G401 (cell line): ENCODE results near the gene NYNRIN. TPM values are rescaled to one million over a fixed set of nuclear protein-coding genes. Genes with fewer than 3 reads are reported as not detected.
A peak's percentile ranks its signal among the peaks of the same experiment; 100 is the strongest.
"Not testable (repeated sequence)": the region's sequence is repeated elsewhere in the genome, so short reads cannot be mapped to it uniquely, and the experiment has no call there.

Experiments
- DNase-seq: peaks from one replicate; pipeline ENCODE4 v3.0.0-alpha.2; 2015; ENCODE audit warnings: low spot score
- in situ Hi-C: cut with HindIII; loops from 2 replicates; pipeline ENCODE4 v1.10.0; 2016; ENCODE audit warnings: low sequenced_read_pairs, mixed read lengths
- total RNA-seq: library from RNA; depleted of rRNA; stranded (reverse); fragments of >200 nt; shearing (Covaris generic); gene quantifications from 2 replicates; pipeline ENCODE4 v1.2.3, GENCODE V29; 2014

Gene NYNRIN
- total RNA-seq, 1 experiment from 2014 or later, result 24.1 TPM

DNA sequence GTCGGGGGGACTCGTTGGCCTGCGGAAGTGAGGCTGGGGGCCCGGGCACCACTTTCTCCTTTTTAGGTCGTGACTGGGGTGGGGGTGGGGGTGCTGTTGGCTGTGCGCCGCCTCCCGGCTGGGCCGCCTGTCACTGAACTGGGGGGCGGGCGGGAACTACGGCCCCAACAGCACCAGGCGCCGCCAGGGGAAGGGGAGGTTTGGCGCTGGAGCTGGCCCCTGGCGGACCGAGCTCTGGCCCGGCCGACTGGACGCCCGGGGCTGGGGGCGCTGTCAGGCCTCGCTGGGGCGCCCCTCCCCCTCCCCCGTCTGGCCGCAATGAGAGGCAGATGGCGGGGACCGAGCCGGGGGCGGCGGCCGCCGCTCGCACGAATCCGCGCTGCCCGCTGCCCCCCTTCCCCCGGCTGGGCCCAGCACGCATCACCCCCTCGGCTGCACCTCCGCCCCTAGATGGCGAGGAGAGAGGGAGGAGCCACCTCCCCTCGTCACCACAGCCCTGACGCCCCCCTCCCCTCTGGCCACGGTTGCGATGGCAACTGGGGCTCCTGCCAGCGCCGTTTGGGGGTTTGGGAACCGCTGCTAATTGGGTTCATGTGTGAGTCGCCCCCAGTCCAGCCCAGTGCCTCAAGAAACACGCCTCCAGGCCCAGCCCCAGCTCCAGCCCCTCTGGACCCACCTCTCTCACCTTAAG is 30.1 kb upstream of the NYNRIN start:
- in situ Hi-C loops, result no loop called here
- DNase-seq, result peak; percentile 54

DNA sequence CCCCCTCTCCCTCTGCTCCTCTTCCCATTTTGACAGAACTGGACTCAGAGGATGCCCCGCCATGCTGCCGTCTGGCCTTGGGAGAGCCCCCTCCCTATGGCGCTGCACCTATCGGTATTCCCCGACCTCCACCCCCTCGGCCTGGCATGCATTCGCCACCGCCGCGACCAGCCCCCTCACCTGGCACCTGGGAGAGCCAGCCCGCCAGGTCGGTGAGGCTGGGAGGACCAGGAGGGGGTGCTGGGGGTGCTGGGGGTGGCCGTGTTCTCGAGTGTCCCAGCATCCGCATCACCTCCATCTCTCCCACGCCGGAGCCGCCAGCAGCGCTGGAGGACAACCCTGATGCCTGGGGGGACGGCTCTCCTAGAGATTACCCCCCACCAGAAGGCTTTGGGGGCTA is 29.3 kb upstream of the NYNRIN start:
- in situ Hi-C loops, result no loop called here

DNA sequence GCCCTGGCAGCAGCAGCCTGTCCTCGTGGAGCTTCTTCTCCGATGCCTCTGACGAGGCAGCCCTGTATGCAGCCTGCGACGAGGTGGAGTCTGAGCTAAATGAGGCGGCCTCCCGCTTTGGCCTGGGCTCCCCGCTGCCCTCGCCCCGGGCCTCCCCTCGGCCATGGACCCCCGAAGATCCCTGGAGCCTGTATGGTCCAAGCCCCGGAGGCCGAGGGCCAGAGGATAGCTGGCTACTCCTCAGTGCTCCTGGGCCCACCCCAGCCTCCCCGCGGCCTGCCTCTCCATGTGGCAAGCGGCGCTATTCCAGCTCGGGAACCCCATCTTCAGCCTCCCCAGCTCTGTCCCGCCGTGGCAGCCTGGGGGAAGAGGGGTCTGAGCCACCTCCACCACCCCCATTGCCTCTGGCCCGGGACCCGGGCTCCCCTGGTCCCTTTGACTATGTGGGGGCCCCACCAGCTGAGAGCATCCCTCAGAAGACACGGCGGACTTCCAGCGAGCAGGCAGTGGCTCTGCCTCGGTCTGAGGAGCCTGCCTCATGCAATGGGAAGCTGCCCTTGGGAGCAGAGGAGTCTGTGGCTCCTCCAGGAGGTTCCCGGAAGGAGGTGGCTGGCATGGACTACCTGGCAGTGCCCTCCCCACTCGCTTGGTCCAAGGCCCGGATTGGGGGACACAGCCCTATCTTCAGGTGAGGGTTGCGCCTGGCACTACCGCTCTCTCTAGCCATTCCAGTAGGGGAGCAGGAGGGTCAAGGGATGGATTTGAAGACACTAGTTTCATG is 28.7 kb upstream of the NYNRIN start:
- in situ Hi-C loops, result no loop called here

More for the DNA sequence above, 29.3 kb upstream of the NYNRIN start:
- no peak for DNase-seq

DNA sequence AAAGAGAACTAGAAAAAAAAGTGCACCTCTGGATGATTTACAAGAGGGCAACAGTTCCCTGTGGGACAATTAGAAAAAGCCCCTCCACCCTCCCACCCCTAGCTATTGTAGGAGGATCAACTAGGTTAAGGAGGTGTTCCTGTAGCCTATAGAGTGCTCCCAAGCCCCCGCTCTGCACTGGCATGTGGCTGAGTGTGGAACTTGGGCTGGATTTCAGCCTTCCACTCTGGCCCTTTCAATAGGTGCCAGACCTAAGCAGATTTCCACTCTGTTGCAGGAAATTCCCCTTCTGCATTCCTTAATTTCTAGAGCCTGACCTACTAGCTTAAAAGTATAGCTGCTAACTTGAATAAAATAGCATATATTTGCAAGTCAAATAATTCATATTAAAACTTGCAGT is 28.1 kb upstream of the NYNRIN start:
- in situ Hi-C loops, result no loop called here
- peak; percentile 61 for DNase-seq

More for the DNA sequence above, 28.7 kb upstream of the NYNRIN start:
- peak; percentile 35 for DNase-seq

DNA sequence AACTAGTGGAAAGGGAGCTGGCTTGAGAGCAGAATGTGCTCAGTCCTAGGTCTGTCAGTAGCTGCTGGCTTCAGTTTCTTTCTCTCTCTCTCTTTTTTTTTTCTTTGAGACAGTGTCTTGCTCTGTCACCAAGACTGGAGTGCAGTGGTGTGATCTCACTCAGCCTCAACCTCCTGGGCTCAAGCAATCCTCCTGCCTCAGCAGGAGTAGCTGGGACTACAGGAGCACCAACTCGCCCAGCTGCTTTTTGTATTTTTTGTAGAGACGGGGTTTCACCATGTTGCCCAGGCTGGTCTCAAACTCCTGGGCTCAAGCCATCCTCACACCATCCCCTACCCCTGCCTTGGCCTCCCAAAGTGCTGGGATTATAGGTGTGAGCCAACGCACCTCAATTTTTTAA is 27.2 kb upstream of the NYNRIN start:
- in situ Hi-C loops, DNase-seq: not testable (repeated sequence)

DNA sequence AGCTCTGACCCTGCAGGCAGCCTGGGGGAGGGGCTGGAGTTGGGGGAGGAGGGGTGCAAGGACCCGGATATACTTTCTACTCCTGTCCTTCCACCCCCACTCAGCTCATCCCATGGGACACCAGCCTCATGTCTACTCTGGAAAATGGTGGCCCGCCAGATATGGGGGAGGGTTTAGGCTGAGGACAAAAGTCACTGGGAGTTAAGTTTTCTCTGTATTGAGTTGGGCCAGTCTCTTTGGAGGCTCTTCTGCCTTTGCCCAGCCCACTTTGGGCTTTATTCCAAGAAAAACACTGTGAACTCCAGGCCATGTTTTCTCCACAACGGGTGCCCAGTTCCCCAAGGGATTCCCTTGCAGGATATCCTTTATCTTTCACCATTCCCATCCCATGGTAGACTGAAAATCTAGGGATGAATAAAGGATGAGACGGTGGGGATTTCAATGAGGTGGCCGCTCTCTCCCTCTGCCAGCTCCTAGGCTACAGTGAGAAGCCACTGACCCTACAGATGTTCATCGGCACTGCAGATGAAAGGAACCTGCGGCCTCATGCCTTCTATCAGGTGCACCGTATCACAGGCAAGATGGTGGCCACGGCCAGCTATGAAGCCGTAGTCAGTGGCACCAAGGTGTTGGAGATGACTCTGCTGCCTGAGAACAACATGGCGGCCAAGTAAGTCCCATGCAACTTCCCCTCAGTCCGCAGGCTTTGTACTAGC is 25.9 kb upstream of the NYNRIN start:
- DNase-seq, result no peak
- in situ Hi-C loops, result no loop called here

DNA sequence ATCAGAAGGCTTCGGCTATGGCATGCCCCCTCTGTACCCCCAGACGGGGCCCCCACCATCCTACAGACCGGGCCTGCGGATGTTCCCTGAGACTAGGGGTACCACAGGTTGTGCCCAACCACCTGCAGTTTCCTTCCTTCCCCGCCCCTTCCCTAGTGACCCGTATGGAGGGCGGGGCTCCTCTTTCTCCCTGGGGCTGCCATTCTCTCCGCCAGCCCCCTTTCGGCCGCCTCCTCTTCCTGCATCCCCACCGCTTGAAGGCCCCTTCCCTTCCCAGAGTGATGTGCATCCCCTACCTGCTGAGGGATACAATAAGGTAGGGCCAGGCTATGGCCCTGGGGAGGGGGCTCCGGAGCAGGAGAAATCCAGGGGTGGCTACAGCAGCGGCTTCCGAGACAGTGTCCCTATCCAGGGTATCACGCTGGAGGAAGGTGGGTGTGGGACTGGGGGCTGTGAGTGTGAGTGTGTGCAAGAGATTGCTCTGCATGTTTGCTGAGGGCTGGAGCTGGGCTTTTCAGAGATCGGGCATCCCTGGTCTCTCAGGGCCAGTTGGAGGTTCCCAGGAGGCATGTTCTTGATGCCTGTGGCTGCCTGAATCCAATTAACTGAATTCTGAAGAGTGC is 22.2 kb upstream of the NYNRIN start:
- no peak for DNase-seq

DNA sequence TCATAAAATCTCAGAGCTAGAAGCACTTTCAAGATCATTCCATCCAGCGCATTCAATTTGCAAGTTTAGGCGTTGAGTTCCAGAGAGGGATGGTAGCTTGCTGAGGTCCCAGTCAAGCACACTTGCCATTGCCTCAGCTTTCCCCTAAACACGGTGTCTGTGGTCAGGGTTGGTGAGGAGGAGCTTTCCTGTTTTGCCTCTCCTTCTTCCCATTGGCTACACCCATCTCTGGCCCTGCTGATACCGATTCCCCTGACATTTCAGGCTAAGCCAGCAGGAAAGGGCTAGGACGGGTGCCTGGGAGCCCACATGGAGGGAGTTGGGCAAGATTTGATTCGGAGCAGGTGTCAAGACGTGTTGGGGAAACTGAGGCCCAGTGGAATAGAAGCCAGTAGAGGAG is 21.7 kb upstream of the NYNRIN start:
- in situ Hi-C loops, result no loop called here
- no peak for DNase-seq

More for the DNA sequence above, 22.2 kb upstream of the NYNRIN start:
- in situ Hi-C loops, result no loop called here

DNA sequence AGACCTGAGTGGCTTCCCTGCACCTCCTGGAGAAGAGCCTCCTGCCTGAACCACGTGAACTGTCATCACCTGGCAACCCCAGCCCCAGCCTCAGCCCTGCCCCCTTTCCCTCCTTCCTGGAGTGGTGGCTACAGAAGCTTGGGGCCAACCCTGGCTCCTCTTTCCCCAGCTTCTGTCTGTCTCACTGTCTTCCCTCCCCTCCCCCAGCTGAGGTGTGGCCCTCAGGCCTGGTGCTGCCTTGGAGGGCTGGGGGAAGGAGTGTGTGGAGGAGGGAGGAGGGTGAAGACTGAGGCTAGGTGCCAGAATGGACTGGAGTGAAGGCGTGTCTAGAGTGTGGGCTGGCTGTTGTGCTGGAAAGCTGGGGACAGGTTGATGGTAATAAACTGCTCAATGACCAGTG is 21.1 kb upstream of the NYNRIN start:
- in situ Hi-C loops, result no loop called here
- DNase-seq, result peak; percentile 11

DNA sequence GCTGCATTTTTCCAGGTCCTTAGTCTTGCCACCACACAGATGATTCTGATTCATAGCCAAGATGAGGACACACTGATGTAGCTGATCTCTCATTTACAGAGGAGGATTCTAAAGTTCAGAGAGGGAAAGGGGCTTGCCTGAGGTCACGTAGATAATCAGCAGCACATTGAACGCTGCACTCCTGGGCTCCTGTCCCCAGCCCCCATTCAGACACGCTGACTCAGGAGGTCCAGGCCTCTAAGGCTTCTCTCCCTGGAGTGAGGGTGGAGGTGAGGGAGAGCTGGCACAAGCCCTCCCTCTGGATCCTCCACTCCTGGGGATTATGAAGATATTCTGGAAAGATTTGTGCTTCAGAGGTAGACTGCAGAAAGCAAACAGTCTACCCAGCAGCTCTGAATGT is 20.5 kb upstream of the NYNRIN start:
- no peak for DNase-seq
- in situ Hi-C loops, result no loop called here

DNA sequence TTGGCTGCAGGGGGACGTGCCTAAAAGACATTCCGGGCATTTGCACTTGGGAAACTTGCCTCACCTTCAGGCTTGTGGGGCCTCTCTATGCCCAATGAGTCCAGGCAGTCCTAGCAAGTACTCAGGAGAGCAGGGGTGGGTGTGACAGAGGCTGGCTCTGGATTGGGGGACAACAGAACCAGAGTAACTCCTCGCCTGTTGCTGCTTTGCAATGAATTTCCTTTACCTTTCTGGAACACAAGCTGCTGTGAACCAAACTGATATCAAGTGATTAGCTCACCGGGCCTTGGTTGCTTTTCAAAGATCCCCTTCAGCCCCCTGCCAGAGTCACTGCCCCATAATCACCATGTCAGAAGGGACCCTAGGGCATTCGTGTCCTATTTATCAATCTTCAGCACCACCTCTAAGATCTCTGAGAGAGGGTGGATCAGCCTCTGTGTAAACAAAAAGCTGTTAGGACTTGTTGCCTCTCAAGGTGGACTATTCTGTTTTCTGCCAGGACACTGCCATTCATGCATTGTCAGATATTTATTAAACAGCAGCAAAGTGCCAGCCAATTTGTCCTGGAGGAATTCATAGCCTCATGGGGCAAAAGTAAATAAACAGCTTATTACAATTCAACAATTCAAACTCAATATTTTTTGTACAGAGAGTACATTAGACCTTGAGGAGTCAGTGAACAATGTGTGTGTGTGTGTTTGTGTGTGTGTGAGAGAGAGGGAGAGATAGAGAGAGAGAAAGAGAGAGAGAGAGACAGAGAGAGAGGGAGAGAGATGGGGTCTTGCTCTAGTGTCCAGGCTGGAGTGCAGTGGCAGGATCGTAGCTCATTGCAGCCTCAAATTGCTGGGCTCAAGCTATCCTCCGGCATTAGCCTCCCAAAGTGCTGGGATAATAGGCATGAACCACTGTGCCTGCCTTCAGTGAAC is 19.6 kb upstream of the NYNRIN start:
- no peak for DNase-seq
- in situ Hi-C loops, result no loop called here

DNA sequence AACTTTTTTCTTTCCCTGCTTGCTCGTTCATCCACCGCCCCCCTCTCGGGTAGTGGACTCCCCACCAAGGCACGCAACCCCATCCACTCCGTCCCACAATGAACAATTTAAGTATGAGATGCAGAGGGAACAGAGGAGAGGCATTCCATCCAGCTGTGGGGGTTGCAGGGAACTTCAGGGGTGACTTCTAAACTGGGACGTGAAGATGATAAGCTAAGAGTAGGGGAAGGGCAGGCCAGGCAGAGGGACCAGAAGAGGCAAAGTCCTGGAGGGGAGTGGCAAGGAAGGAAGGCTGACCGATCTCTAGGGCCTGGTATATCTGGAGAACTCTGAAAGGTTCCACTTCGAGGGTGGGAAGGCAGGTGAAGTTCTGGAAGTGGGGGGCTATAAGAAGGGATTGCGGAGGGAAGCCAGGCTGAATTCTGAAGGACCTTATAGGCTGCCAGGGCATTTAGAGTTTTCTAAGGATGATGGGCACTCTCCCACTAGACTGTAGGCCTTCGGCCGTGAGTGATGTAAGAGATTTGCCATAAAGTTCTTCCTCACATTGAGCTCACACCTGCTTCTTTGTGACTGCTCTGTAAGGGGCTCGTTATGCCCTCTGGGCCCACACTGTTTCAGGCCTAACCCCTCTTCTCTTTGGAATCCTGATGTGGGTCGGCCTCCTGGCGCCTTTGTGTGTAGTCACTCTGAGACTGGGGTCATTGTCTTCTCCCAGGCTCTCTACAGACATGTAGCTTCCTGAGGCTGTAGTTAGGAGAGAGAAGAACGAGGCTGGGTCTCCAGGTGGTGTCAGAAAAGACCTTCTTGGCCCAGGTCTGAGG is 18.7 kb upstream of the NYNRIN start:
- no peak for DNase-seq

DNA sequence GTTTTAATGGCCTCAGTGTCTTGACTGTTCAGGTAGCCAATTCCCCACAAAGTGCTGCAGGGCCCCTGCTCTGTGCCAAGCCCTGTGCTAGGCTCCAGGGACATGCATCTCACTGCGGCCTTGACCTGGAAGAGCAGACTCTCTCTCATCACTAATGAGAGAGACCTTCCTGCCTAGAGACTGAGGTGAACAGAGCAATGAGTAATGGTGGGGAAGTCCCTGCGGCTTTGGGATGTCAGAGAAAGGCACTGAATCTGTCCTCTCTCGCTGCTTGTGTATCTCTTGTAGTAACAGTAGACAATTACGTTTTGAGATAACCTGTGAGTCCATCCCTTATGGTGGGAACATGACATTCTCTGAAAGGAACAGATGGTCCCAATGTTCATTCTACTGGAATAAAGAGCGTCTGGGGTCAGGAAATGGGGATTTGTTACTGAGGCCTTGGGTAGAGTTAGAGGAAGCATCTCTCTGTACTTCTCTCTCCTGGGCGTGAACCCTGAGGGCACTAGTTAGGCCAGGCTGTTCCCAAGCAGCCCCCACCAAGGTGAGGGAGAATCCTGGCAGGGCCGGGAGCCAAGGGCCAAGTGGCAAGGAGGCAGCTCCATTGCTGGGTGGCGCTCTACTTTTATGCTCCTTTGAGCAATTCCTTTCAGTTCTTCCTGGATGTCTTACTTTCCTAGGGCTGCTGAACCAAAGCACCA is 17.3 kb upstream of the NYNRIN start:
- in situ Hi-C loops, result no loop called here
- DNase-seq, result peak; percentile 95

More for the DNA sequence above, 18.7 kb upstream of the NYNRIN start:
- in situ Hi-C loops, result no loop called here

DNA sequence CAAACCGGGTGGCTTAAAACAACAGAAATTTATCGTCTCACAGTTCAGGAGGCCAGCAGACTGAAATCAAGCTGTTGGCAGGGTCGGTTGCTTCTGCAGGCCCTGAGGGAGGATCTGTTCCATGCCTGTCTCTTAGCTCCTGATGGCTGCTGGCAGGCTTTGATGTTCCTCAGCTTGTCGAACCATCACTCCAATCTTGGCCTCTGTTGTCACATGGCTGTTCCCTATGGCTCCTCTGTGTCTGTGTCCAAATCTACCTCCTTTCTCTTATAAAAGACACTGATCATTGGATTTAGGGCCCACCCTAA is 16.8 kb upstream of the NYNRIN start:
- in situ Hi-C loops, result no loop called here
- no peak for DNase-seq

DNA sequence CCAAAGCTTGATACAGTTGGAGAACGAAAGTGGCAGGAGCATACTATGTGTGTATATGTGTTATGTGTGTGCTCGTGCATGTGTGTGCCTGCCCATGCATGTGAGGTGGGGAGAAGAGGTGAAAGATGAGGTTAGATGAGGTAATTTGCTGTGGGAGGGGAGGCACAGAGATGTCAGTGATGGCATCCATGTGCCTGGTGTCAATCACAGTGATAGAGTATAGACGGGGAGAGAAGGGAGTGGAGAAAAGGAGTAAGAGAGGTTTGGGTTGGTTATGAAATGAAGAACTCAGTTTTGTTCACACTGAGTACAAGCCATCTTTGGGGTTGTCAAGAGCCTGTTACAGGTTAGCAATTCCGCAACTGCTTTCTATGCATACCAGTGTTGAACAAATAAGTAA is 14.6 kb upstream of the NYNRIN start:
- in situ Hi-C loops, result no loop called here
- no peak for DNase-seq

DNA sequence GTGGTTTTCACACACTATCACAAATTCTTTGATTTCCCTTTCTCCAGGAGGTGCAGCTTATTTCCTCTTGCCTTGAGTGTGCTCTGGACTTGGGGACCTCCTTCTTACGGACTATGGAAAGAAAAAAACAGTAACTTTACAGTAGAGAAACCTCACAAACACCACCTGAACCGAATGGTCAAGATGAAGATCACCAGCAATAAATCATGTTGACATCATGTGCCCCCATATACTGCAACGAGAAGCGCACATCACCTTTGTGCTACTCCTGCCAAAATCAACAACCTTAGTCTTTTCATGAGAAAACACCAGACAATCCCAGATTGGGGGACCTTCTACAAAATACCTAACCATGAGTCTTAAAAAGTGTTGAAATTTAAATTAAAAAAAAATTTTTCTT is 13.3 kb upstream of the NYNRIN start:
- in situ Hi-C loops, result no loop called here

DNA sequence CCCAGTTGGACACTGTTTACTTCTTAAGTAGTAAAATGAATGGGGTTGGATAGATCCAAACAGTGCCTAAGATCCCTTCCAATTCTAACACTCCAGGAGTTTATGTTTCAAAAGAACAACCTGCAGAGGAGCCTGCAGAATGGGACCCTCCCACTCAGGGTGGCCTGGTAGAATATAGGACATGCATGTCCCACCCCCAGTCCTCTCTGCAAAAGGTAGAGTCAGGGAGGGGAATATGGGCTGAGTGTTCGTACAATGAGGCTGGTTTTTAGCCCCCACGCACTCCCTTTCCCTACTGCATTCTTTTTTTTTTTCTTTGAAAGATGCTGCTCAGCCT is 11.8 kb upstream of the NYNRIN start:
- no peak for DNase-seq
- in situ Hi-C loops, result no loop called here

More for the DNA sequence above, 13.3 kb upstream of the NYNRIN start:
- no peak for DNase-seq

DNA sequence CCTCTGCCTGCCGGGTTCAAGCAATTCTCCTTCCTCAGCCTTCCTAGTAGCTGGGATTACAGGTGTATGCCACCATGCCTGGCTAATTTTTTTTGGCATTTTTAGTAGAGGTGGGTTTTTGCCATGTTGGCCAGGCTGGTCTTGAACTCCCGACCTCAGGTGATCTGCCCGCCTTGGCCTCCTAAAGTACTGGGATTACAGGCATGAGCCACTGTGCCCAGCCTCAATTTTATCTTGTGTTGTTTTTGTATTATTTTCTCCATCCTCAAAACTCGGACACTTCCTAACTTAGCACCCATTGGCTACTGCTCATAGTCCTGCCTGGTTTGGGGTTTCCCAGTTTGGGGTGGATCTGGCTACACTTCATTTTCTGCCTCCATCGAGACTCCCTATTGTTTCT is 11.2 kb upstream of the NYNRIN start:
- in situ Hi-C loops, DNase-seq: not testable (repeated sequence)
